Forelimb muscle (tissue), 1 donor: ENCODE results near the gene ATP6V0E1. TPM values are rescaled to one million over a fixed set of nuclear protein-coding genes. Genes with fewer than 3 reads are reported as not detected.
"Not testable (repeated sequence)": the region's sequence is repeated elsewhere in the genome, so short reads cannot be mapped to it uniquely, and the experiment has no call there.

ENCODE experiments used
- DNase-seq: peaks from one replicate; pipeline ENCODE4 v3.0.0-alpha.2; 2013; ENCODE audit warnings: low read depth
- polyA plus RNA-seq: library from polyadenylated mRNA; unstranded; fragments of 120-200 nt; gene quantifications from one replicate; pipeline ENCODE4 v1.2.1, GENCODE V29; 2013; ENCODE audit not compliant: insufficient read length

ATP6V0E1 gene
- polyA plus RNA-seq, 1 donor = 89.0 TPM

DNA sequence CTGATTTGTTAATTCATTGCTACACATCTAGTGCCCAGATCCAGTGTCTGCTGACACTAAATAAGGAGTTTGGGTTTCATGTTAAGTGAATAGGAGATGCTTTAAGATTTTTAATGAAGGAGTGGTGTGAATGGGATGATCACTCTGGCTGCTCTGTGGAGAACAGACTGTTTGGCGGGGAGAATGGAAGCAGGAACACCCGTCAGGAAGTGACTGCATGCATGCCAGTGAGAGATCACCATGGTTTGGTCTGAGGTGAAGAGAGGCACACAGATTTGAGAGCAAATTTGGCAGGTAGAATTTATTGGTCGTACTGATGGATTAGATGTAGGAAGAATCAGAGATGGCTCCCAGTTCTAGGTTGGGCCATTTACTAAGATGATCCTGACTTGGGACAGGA lies 19.8 kb downstream of the ATP6V0E1 start:
- DNase-seq = no peak

DNA sequence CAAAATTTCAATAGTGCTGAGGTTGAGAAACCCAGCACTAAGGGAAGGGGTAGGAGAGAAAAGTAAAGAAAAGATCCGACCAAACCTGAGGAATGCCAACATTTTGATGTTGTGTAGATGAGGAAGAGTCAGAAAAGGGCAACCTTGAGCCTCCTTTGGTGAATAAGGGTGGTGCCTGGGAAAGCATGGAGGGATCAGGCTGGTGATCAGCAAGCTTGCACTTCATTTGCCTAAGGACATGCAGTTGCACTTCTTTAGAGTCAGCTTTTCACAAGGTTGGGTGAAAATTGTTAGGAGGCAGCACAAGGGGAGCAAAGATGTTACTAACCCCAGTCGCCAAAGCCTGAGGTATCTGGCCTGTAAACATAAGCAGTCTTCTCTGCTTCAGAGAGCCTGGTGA lies 20.4 kb downstream of the ATP6V0E1 start:
- no peak for DNase-seq

GRCh38 chr5:173004447-173004846 lies 20.9 kb downstream of the ATP6V0E1 start:
- no peak for DNase-seq

- DNase-seq = no peak
Observed at GRCh38 chr5:173010021-173010420, 26.4 kb downstream of the ATP6V0E1 start.

DNA sequence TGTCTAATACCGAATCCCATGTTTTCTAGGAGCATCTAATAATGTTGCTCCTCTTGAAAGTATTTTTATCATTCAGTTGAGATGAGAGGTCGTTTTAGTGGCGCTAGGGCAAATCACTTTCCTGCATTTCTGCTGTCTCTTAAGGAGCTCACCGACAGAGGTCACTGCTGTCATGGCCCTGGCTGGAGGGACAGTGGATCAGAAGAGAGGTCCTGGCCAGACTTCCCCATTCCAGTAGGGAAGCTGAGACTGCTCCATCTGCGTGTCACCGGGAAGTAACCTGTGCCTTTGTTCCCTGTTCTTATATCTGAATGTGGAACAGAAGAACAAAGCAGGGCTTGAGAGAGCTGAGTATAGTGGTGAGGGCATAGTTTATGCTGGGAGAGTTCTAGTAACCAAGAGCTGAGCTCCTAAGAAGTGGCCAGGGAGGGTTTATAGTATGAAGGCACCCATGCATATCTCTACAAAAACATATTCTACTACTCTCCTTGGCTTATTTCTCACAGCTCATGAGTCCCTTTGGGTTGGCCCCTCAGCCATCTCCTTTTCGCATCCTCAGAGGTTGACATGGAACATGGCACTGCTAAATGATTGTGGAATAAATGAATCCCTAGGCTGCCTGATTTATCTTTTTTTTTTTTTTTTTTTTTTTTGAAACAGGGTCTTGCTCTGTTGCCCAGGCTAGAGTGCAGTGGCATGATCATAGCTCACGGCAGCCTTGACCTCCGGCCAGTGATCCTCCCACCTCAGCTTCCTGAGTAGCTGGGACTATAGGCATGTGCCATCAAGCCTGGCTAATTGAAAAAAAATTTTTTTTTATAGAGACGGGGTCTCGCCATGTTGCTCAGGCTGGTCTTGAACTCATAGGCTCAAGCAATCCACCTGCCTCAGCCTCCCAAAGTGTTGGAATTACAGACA lies 27.2 kb downstream of the ATP6V0E1 start:
- no peak for DNase-seq

DNA sequence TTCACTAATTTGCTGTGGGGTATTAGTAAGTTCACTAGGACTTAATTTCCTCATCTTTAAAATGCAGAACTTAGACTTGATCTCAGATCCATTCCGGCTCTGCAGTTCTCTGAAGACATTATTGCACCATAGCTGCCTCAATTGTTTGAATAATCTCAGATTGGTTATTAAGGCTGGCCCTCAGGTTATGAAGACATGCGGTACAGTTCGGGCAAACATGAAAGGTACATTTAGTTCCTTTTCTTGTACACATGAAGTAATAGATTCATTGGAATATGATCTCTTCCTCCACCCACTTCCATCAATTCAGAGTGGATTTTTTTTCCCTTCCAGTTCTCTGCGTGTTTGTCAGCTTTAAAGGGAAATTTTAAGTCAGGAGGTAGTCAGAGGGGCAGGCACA lies 28.0 kb downstream of the ATP6V0E1 start:
- DNase-seq = no peak

GRCh38 chr5:173012882-173013281 lies 29.3 kb downstream of the ATP6V0E1 start:
- DNase-seq = no peak

DNA sequence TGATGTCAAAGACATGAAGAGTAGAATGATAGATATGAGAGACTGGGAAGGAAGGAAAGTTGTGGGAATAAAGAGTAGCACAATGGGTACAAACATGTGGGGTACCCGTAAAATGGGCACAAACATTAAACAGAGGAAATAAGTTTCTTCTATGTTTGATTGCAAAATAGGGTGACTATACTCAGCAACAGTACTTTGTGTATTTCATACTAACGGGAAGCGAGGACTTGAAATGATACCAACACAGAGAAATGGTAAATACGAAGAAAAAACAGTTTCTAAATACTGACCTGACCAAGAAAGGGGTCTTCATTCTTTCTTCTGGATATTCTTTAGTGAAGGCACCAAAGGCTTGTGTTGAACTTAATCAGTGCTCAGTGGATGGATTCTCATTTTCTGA lies 31.1 kb downstream of the ATP6V0E1 start:
- no peak for DNase-seq

DNA sequence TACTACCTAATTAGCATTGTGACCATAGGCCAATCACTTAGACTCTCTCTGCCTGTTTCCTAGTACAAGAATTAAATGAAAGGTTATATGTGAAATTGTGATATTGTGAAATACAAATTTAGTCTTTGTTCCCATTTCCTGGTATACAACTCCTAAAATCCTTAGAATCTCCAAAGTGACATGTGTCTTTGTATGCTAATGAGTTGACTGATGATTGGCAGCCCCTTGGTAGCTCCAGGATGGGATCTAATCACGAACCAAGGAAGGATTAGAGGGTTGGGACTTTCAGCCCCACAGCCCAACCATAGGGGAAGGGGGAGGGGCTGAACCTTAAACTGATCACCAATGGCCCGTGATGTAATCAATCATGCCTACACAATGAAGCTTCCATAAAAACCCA lies 31.6 kb downstream of the ATP6V0E1 start:
- no peak for DNase-seq

DNA sequence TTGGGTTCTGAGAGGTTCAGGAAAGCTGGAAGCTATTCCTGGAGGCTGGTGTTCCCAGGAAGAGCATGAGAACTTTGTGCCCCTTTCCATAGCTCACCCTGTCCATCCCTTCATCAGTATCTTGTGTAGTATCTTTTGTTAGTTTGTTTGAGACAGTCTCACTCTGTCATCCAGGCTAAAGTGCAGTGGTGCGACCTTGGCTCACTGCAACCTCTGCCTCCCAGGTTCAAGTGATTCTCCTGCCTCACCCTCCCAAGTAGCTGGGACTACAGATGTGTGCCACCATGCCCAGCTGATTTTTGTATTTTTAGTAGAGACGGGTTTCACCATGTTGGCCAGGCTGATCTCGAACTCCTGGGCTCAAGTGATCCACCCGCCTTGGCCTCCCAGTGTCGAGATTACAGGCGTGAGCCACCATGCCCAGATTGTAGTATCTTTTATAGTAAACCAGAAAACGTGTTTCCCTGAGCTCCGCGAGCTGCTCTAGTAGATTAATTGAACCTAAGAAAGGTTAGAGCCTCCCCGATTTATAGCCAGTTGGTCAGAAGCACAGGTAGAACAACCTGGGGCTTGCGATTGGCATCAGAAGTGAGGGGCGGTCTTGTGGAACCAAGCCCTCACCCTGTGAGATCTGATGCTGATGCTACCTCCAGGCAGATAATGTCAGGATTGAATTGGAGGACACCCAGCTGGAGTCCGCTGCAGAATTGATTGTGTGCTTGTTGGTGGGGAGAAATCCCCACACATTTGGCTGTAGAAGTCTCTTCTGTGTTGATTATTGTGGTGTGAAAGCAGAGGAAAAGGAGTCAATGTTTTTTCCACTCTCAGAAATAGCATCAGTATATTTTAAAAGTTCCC lies 32.3 kb downstream of the ATP6V0E1 start:
- DNase-seq = no peak

GRCh38 chr5:173016598-173017046 lies 33.1 kb downstream of the ATP6V0E1 start:
- peak; percentile 26 for DNase-seq

DNA sequence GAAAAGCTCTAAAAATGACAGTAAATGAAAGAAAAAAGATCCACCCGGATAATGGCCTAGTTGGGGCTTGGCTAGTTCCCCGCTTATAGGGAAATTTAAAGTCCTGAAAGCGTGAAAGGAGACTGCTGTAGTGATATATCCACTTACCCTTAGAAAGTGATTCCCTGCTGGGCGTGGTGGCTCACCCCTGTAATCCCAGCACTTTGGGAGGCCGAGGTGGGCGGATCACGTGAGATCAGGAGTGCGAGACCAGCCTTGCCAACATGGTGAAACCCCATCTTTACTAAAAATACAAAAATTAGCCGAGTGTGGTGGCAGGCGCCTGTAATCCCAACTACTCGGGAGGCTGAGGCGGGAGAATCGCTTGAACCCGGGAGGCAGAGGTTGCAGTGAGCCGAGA lies 33.5 kb downstream of the ATP6V0E1 start:
- not testable (repeated sequence) for DNase-seq

DNA sequence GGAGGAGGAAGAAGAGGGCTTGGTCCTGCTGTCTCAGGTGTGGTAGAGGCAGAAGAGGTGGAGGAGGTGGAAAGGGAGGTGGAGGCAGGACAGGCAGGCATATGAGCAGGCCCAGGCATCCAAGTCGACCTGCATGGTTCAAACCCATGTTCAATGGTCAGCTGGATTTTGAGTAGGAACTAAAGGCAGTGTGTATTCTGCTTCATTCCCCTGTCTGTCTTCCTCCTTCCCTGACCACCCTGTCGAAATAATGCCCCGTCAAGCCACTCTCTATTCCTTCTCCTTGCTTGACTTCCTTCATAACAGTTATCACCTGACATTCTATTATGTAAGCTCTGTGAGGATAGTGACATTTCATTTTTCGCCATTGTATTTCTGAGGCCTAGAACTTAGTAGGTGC lies 34.8 kb downstream of the ATP6V0E1 start:
- no peak for DNase-seq

DNA sequence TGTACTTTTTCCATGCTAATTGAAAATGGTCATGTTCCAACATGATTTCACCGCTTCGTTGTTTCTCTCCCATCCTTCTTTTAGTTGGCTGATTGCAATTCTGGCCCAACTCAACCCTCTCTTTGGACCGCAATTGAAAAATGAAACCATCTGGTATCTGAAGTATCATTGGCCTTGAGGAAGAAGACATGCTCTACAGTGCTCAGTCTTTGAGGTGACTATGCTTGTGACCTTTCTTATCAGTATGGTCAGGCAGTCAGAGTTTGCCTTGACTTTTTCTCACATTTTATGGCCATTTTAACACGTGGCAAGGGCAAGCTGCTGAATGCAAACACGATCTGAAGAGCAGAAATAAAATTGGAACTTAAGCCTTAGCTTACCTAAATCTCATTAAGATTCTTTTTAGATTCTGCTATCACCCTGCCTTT lies 36.6 kb downstream of the ATP6V0E1 start:
- DNase-seq = no peak

DNA sequence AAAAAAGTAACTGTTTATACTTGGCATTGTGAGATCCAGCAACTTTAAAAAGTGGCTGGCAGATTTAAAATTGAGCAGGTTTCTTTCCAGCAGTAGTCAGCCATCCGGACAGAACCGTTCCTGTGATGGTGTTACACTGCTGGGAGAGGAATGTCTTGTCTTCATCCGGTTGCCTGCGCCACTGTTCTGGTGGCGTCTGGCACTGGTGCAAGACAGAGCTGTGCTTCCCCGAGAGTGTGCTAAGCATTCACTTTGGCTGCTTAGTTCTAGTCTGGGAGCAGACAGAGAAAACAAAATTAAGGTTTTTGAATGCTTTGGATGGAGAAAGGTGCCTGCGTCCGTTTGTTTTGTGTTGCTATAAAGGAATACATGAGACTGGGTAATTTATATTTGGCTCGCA lies 37.1 kb downstream of the ATP6V0E1 start:
- DNase-seq = no peak

- no peak for DNase-seq
Observed at GRCh38 chr5:173025651-173026050, 42.1 kb downstream of the ATP6V0E1 start.

- no peak for DNase-seq
Observed at GRCh38 chr5:173027905-173028304, 44.3 kb downstream of the ATP6V0E1 start.

DNA sequence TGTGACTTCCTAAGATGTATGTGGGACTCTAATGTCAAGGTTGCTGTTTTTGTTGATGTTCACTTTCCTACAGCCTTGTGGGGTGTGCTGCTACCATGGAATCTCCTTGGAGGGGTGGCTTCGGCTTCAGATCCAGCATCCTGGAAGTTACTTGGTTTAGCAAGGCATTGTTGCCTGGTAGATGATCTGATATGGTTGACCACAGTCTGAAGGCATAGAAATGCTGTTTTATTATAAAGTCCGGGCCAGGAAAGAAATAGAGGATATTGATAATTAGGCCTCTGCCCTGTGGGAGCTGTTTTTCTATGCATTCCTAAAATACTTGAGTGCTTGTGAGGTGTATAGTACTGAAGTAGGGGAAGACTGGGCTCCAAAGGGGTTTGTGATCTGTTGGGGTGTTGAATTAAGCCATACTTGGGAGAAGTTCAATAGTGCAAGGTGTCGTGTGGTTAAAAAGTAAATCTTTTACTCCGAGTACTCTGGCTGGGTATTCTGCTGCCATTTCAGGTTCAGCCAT lies 45.3 kb downstream of the ATP6V0E1 start:
- DNase-seq = no peak

DNA sequence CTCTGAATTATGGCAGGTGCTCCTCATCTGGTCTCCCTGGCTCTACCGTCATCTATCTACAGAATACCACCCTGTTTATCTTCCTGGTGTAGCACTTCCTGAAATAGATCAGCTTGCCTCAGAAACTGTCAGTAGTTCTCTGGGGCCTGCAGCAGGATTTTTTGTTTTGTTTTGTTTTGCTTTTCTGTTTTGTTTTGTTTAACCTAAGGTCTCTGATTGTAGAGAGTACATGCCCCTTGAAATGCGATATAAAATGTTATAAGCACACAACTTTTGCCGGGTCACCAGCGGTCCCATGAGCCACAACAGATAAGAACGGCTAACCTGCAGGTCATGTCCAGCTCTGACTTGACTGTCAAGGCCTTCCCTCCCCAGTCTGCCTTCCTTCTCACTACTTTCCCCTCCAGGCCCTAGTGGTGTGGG lies 45.9 kb downstream of the ATP6V0E1 start:
- no peak for DNase-seq

DNA sequence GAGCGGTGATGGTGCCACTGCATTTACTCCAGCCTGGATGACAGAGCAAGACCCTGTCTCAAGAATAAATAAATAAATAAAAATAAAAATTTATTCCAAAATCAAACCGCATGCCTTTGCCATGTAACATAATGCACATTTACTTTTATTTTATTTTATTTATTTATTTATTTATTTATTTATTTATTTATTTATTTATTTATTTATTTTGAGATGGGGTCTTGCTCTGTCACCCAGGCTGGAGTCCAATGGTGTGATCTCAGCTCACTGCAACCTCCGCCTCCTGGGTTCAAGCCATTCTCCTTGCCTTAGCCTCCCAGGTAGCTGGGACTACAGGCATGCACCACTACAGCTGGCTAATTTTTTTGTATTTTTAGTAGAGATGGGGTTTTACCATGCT lies 48.5 kb downstream of the ATP6V0E1 start:
- not testable (repeated sequence) for DNase-seq

DNA sequence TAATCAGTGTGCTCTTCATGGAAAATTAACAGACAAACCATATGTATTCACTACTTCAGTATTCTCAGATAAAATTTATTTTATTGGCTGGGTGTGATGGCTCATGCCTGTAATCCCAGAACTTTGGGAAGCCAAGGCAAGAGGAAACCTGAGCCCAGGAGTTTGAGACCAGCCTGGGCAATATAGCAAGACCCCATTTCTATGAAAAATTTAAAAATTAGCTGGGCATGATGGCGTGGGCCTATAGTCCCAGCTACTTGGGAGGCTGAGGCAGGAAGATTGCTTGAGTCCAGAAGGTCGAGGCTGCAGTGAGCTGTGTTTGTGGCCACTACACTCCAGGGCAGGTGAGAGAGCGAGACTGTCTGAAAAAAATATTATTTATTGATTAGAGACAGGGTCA lies 49.2 kb downstream of the ATP6V0E1 start:
- DNase-seq = no peak

- DNase-seq = no peak
Observed at GRCh38 chr5:173033923-173034322, 50.4 kb downstream of the ATP6V0E1 start.
